Measurements from ENCODE around the gene C1orf210. TPM values are rescaled to one million over a fixed set of nuclear protein-coding genes. Genes with fewer than 3 reads are reported as not detected.

Gene C1orf210
- total and polyA plus RNA-seq, 9 of the 15 experiments (the other 6 are each of a cell fraction or from before 2014, with no cell fraction given): 0.21 TPM; not detected in 8

GRCh38 chr1:43241413-43241836 lies 44.0 kb downstream of the C1orf210 start:
- Histone ChIP-seq H3K9me1 (ENCODE audit: control insufficient read depth, insufficient read depth, low read length) (no peaks in the 10 kb centered on the region), H3K27me3 (ENCODE audit: control insufficient read depth in 2 of 2, insufficient read depth in 2 of 2, low read length in 2 of 2) (peaks cover 13 to 51% of the 10 kb centered on the region in 2 experiments), H3K4me3 (no peak overlapping the region), H3K4me1 (replicated peaks in 1 of 2; ENCODE audit: control insufficient read depth in 2 of 2, insufficient read depth in 2 of 2, low read length in 2 of 2) (no peaks in the 10 kb centered on the region), H3K9me3 (replicated peaks; ENCODE audit: control insufficient read depth, insufficient read depth, low read depth, low read length) (no peaks in the 10 kb centered on the region), H2AFZ (ENCODE audit: low read depth, low read length) (no peak overlapping the region), H3K9ac (ENCODE audit: insufficient read depth in 1 of 2, low read depth in 2 of 2, low read length in 2 of 2) (no peak overlapping the region), H4K20me1 (replicated peaks; ENCODE audit: control insufficient read depth, insufficient read depth, low read length) (peaks cover 5% of the 10 kb centered on the region; the same call in 1 of the 2 replicates), H3K4me2 (ENCODE audit: insufficient read depth, low read length) (no peak overlapping the region), H3K36me3 (ENCODE audit: control insufficient read depth, insufficient read depth, low read length) (no peaks in the 10 kb centered on the region), H3K27ac (ENCODE audit: extremely low read depth, low read depth, low read length) (no peak overlapping the region), H3K79me2 (ENCODE audit: control insufficient read depth, insufficient read depth, low read length) (no peaks in the 10 kb centered on the region)
- ChIA-PET CTCF (ENCODE audit: low intra/inter-chr PET ratio) (no interaction called here), POLR2A (interaction anchor here (1.2 kb wide), 1 partner anchor 17 kb away, joined by 3 read pairs; no protein-coding TSS in a partner anchor)
- in situ Hi-C loops (cut with MboI): no loop called here
- no peak for ATAC-seq
- 1% methylated on average over 6 of the region's 6 CpGs for WGBS (ENCODE audit: insufficient coverage, low coverage, missing lambda C conversion rate)
- BruUV-seq (replicated peaks): no TSS peak
- intact Hi-C loops (cut with micrococcal nuclease): no loop called here
- no peak for DNase-seq (ENCODE audit: extremely low read depth in 1 of 4, low spot score in 3 of 4)
- FAIRE-seq: no peak
- no peak for TF ChIP-seq PHF8 (IDR thresholded peaks at IDR 0.05; ENCODE audit: borderline replicate concordance, low read length)
- TF ChIP-seq ASH1L (IDR thresholded peaks at IDR 0.05; ENCODE audit: borderline replicate concordance, low read depth, partially characterized antibody): no peak
- TF ChIP-seq NFIC (IDR thresholded peaks at IDR 0.05): no peak
- TF ChIP-seq, protein P1, sequence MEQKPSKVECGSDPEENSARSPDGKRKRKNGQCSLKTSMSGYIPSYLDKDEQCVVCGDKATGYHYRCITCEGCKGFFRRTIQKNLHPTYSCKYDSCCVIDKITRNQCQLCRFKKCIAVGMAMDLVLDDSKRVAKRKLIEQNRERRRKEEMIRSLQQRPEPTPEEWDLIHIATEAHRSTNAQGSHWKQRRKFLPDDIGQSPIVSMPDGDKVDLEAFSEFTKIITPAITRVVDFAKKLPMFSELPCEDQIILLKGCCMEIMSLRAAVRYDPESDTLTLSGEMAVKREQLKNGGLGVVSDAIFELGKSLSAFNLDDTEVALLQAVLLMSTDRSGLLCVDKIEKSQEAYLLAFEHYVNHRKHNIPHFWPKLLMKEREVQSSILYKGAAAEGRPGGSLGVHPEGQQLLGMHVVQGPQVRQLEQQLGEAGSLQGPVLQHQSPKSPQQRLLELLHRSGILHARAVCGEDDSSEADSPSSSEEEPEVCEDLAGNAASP (IDR thresholded peaks at IDR 0.05): no peak
- no peak for TF ChIP-seq KAT7 (CRISPR knock-in tag; IDR thresholded peaks at IDR 0.05; ENCODE audit: borderline replicate concordance)
- no peak for TF ChIP-seq CCAR2 (IDR thresholded peaks at IDR 0.05; ENCODE audit: low read depth, low read length)
- no peak for TF ChIP-seq CHD1 (IDR thresholded peaks at IDR 0.05; ENCODE audit: low read length)
- TF ChIP-seq RBM39 (optimal IDR thresholded peaks at IDR 0.05; ENCODE audit: low read depth, low read length): no peak
- no peak for TF ChIP-seq ZZZ3 (IDR thresholded peaks at IDR 0.05)
- TF ChIP-seq SNRNP70 (optimal IDR thresholded peaks at IDR 0.05; ENCODE audit: low read depth, low read length): no peak
- no peak for TF ChIP-seq GTF2B (IDR thresholded peaks at IDR 0.05; ENCODE audit: extremely low read depth, insufficient read length)
- no peak for TF ChIP-seq EP300 (IDR thresholded peaks at IDR 0.05; ENCODE audit: low read length)
- TF ChIP-seq SNAPC5 (CRISPR knock-in tag; IDR thresholded peaks at IDR 0.05): no peak
- TF ChIP-seq, protein P2, sequence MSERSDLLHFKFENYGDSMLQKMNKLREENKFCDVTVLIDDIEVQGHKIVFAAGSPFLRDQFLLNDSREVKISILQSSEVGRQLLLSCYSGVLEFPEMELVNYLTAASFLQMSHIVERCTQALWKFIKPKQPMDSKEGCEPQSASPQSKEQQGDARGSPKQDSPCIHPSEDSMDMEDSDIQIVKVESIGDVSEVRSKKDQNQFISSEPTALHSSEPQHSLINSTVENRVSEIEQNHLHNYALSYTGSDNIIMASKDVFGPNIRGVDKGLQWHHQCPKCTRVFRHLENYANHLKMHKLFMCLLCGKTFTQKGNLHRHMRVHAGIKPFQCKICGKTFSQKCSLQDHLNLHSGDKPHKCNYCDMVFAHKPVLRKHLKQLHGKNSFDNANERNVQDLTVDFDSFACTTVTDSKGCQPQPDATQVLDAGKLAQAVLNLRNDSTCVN (CRISPR knock-in tag; IDR thresholded peaks at IDR 0.05): no peak
- no peak for TF ChIP-seq HDAC2 (IDR thresholded peaks at IDR 0.05)
- TF ChIP-seq JUNB (CRISPR knock-in tag; conservative IDR thresholded peaks at IDR 0.05): no peak
- TF ChIP-seq EWSR1 (IDR thresholded peaks at IDR 0.05; ENCODE audit: borderline replicate concordance, low read depth, partially characterized antibody): no peak
